Left ventricle myocardium inferior (tissue), 1 donor: ENCODE measurements around the gene WDR86. TPM values are rescaled to one million over a fixed set of nuclear protein-coding genes. Genes with fewer than 3 reads are reported as not detected.

ENCODE experiments used
- DNase-seq: peaks from one replicate; pipeline ENCODE4 v3.0.0-alpha.2; 2020
- H3K27ac ChIP-seq: fragments of 200-600 bp; replicated peaks from 2 replicates; pipeline ENCODE4 v1.8.0; 2021
- H3K27me3 ChIP-seq: fragments of 200-600 bp; 2 replicates; pipeline ENCODE4 v1.8.0; 2021; ENCODE audit warnings: low read depth
- H3K36me3 ChIP-seq: fragments of 200-600 bp; 2 replicates; pipeline ENCODE4 v1.8.0; 2021
- H3K4me1 ChIP-seq: fragments of 200-600 bp; 2 replicates; pipeline ENCODE4 v1.8.0; 2021
- H3K4me3 ChIP-seq: fragments of 200-600 bp; 2 replicates; pipeline ENCODE4 v1.8.0; 2021; ENCODE audit warnings: mild to moderate bottlenecking, moderate library complexity
- H3K9me3 ChIP-seq: fragments of 200-600 bp; replicated peaks from 2 replicates; pipeline ENCODE4 v1.8.0; 2021
- CTCF ChIP-seq: fragments of 200-600 bp; IDR thresholded peaks from 2 replicates; pipeline ENCODE4 v1.8.0; 2021; ENCODE audit warnings: antibody characterized with exemption, mild to moderate bottlenecking, borderline replicate concordance
- intact Hi-C: fragments of 100-400 bp; cut with micrococcal nuclease; formaldehyde crosslinking; loops from one replicate; pipeline ENCODE4 v1.11.0; 2022
- total RNA-seq: library from RNA; stranded (reverse); fragmentation: NEBNext Ultra II Directional; extraction: Animal tissue kit (Norgen Biotek cat#: 25700); gene quantifications from one replicate; pipeline ENCODE4 v1.2.1, GENCODE V29; 2021
- donor health status: DM: no; HTN: yes; CAD: no; lungs with severe emphysema.

WDR86 gene
- total RNA-seq, 1 donor from 2014 or later, result 0.16 TPM

GRCh38 chr7:151406051-151406875 lies 3.6 kb downstream of the WDR86 start:
- no peak overlapping the region for H3K27ac ChIP-seq
- no peak overlapping the region for H3K4me3 ChIP-seq
- H3K27me3 ChIP-seq, result peaks cover 61% of the 10 kb centered on the region
- DNase-seq, result no peak
- no peaks in the 10 kb centered on the region for H3K36me3 ChIP-seq
- intact Hi-C loops, result no loop called here
- no peaks in the 10 kb centered on the region for H3K9me3 ChIP-seq
- H3K4me1 ChIP-seq, result peaks cover 26% of the 10 kb centered on the region
- TF ChIP-seq CTCF, result no peak

GRCh38 chr7:151405588-151405987 lies 4.2 kb downstream of the WDR86 start:
- H3K36me3 ChIP-seq, result no peaks in the 10 kb centered on the region
- H3K9me3 ChIP-seq, result no peaks in the 10 kb centered on the region
- no peak overlapping the region for H3K4me3 ChIP-seq
- intact Hi-C loops, result no loop called here
- peaks cover 22% of the 10 kb centered on the region for H3K4me1 ChIP-seq
- peaks cover 60% of the 10 kb centered on the region for H3K27me3 ChIP-seq
- H3K27ac ChIP-seq, result no peak overlapping the region
- TF ChIP-seq CTCF, result no peak
- DNase-seq, result no peak

GRCh38 chr7:151405056-151405455 lies 4.8 kb downstream of the WDR86 start:
- Histone ChIP-seq H3K27me3 (peaks cover 56% of the 10 kb centered on the region), H3K4me1 (peaks cover 17% of the 10 kb centered on the region), H3K9me3 (no peaks in the 10 kb centered on the region), H3K36me3 (no peaks in the 10 kb centered on the region), H3K27ac (peak overlapping the region; percentile 33), H3K4me3 (no peak overlapping the region)
- DNase-seq, result no peak
- no peak for TF ChIP-seq CTCF
- intact Hi-C loops, result no loop called here

- Histone ChIP-seq H3K36me3 (no peaks in the 10 kb centered on the region), H3K4me1 (peaks cover 10% of the 10 kb centered on the region), H3K9me3 (no peaks in the 10 kb centered on the region), H3K4me3 (no peak overlapping the region), H3K27ac (peak overlapping the region; percentile 33), H3K27me3 (peaks cover 54% of the 10 kb centered on the region)
- TF ChIP-seq CTCF, result no peak
- no peak for DNase-seq
- intact Hi-C loops, result no loop called here
Measured at GRCh38 chr7:151404216-151405011, 5.4 kb downstream of the WDR86 start.

GRCh38 chr7:151403764-151404163 lies 6.1 kb downstream of the WDR86 start:
- DNase-seq, result no peak
- Histone ChIP-seq H3K9me3 (no peaks in the 10 kb centered on the region), H3K4me1 (peaks cover 5% of the 10 kb centered on the region), H3K27ac (peak overlapping the region; percentile 33), H3K27me3 (peaks cover 48% of the 10 kb centered on the region), H3K4me3 (no peak overlapping the region), H3K36me3 (no peaks in the 10 kb centered on the region)
- intact Hi-C loops, result no loop called here
- TF ChIP-seq CTCF, result no peak
